Loucy (cell line): Measurements from ENCODE around the gene NDST1.

Experiments
- EZH2phosphoT487 ChIP-seq: fragments of 200-600 bp; IDR thresholded peaks from 2 replicates; pipeline ENCODE4 v1.6.1; 2018; ENCODE audit warnings: antibody characterized with exemption, mild to moderate bottlenecking, moderate library complexity, borderline replicate concordance
- TF ChIP-seq, protein P1 (sequence below): fragments of 200-600 bp; sonication (generic); conservative IDR thresholded peaks from 2 replicates; pipeline ENCODE4 v1.5.1; 2014; ENCODE audit warnings: mild to moderate bottlenecking, antibody characterized with exemption, low read length

DNA sequence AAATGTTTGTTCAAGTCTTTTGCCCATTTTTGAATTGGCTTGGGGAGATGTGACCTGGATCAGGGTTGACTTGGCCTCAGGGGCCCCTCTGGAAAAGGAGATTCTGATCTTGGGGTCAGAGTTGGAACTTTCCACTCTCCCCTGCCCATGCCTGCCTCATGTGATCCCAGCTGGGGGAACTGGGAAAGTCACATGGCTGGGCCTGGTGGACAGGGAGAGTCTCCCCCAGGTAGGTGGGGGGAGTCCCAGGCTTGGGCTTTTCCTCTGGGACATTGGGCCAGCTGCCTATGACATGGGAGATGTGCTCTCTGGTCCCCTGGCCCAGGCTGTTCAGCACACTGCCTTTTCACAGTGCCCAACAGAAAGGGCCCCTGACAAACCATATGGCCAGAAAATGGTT, 60.7 kb downstream of the NDST1 start:
- TF ChIP-seq, protein P1, sequence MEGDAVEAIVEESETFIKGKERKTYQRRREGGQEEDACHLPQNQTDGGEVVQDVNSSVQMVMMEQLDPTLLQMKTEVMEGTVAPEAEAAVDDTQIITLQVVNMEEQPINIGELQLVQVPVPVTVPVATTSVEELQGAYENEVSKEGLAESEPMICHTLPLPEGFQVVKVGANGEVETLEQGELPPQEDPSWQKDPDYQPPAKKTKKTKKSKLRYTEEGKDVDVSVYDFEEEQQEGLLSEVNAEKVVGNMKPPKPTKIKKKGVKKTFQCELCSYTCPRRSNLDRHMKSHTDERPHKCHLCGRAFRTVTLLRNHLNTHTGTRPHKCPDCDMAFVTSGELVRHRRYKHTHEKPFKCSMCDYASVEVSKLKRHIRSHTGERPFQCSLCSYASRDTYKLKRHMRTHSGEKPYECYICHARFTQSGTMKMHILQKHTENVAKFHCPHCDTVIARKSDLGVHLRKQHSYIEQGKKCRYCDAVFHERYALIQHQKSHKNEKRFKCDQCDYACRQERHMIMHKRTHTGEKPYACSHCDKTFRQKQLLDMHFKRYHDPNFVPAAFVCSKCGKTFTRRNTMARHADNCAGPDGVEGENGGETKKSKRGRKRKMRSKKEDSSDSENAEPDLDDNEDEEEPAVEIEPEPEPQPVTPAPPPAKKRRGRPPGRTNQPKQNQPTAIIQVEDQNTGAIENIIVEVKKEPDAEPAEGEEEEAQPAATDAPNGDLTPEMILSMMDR = no peak
- TF ChIP-seq EZH2phosphoT487 = no peak
